Epithelial cell of proximal tubule (primary cell): ENCODE measurements around the gene CLEC4M. TPM values are rescaled to one million over a fixed set of nuclear protein-coding genes. Genes with fewer than 3 reads are reported as not detected.

Experiments used
- DNase-seq: peaks from one replicate; pipeline ENCODE4 v3.0.0-alpha.2; 2011; ENCODE audit warnings: low read depth
- H3K4me3 ChIP-seq: 2 replicates; pipeline ENCODE4 v1.5.1; 2011; ENCODE audit warnings: low read depth, mild to moderate bottlenecking, low read length
- CTCF ChIP-seq: conservative IDR thresholded peaks from 2 replicates; pipeline ENCODE4 v1.5.1; 2012; ENCODE audit warnings: low read depth, mild to moderate bottlenecking, low read length
- total RNA-seq: library from RNA; depleted of rRNA; stranded (reverse); fragments of >200 nt; gene quantifications from 2 replicates; pipeline ENCODE4 v1.2.3, GENCODE V29; 2015

CLEC4M gene
- total RNA-seq, 1 donor from 2014 or later = not detected

GRCh38 chr19:7783991-7784423, 21.0 kb downstream of the CLEC4M start:
- no peak for TF ChIP-seq CTCF
- no peak overlapping the region for H3K4me3 ChIP-seq
- DNase-seq = no peak

DNA sequence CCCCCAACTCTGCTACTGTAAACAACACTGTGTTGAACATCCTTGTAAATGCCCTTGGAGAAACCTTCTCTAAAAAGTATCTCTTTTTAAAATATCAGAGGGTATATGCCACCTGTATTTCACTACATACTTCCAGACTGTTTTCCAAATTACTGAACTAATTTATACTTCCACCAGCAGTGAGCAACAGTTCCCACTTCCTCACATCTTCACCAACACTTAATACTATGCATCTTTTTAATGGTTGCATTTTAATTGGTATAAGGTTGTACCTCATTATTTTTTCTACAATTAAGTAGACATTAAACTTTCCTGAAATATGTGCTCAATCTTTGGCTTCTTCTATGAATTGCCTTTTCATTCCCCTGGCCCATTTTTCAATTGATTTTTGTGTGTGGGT, 21.8 kb downstream of the CLEC4M start:
- no peak for TF ChIP-seq CTCF
- no peak for DNase-seq
- no peak overlapping the region for H3K4me3 ChIP-seq

DNA sequence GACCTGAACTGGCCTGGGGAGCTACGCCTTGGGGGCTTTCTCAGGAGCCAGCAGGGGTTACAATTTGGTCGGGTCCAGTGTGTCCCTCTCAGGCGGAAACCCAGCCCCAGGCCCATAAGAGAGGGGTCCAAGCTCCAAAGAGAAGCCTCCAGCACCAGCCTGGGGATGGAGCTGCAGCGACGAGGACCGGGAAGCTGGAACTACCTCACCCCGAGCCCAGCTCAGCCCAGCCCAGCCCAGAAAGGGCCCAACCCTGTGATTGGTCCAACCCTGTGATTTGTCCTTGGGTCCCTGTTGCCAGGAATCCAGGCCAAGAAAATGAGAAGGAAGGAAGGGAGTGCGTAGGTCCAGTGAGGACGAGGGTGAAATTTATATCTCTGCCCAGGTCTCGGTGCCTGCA, 24.1 kb downstream of the CLEC4M start:
- H3K4me3 ChIP-seq = no peak overlapping the region

DNA sequence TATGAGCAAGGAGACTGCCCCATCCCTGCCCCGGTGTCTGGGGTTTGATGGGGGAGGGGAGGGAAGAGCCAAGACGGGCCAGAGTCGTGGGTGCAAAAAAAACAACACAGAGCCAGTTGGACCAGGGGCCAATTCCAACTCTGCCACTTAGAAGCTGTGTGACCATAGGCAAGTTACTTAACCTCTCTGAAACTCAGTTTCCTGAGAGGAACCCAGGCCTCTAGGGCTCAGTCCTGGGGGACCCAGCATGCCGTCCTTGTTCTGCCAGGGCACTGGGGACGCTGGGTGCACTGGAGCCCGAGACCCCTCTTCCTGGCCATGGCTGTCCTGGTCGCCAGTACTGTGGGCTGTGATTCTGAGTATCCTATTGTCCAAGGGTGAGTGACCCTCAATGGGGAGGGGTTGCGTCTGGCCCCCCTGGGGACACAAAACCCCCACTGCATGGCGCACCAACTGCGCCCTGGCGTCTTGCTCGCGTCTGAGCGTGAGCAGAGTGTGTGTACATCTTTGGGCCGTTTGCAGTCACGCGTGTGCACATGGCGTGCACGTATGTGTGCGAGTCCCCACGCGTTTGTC, 24.6 kb downstream of the CLEC4M start:
- no peak overlapping the region for H3K4me3 ChIP-seq
- TF ChIP-seq CTCF = no peak
- no peak for DNase-seq

More for the DNA sequence above, 24.1 kb downstream of the CLEC4M start:
- DNase-seq = no peak
- TF ChIP-seq CTCF = no peak

DNA sequence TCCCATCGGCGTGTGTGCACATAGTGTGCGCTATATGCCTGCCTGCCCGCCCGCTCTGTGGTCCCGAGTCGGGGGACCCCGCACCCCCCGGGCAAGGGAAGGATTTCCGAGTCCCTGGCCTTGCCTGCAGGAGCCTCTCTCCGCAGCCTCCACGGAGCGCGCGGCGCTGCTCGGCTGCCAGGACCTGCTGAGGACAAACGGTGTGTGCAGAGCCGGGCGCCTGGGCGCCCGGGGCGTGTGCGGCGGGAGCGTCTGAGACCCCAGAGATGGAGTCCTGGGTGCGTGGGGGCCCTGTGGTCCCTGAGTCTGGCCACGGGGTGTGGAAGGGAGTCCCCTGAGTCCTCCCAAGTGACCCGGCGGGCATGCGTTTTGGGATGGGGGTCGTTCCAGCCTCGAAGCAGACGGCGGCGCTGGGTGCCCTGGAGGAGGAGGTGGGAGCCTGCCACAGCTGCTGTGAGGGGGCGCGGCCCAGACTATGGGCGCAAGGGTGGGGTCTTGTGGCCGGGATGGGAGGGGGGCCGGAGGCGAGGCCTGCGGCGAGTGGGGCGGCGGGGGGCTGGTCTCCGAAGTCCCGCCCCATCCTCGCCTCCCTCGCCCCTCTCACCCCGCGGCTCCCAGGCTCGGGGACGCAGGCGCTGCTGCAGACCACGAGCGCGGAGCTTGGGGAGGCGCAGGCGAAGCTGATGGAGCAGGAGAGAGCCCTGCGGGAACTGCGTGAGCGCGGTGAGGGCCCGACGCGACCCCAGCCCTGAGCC, 25.3 kb downstream of the CLEC4M start:
- DNase-seq = no peak
- H3K4me3 ChIP-seq = no peak overlapping the region
- TF ChIP-seq CTCF = no peak

DNA sequence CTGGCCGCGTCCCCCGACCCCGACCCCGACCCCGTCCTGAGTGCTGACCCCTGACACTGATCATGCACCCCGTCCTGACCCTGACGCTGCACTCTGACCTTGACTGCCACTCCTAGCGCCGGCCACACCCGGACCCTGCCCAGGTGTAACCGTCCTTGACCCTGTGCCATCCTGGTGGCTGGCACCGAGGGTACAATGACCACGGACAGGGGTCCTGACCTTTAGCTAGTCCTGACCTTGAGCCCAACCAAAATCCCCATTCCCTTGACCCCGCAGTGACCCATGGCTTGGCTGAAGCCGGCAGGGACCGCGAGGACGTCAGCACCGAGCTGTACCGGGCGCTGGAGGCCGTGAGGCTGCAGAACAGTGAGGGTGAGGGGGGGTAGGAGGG, 25.9 kb downstream of the CLEC4M start:
- no peak for TF ChIP-seq CTCF
- no peak for DNase-seq
- H3K4me3 ChIP-seq = no peak overlapping the region

DNA sequence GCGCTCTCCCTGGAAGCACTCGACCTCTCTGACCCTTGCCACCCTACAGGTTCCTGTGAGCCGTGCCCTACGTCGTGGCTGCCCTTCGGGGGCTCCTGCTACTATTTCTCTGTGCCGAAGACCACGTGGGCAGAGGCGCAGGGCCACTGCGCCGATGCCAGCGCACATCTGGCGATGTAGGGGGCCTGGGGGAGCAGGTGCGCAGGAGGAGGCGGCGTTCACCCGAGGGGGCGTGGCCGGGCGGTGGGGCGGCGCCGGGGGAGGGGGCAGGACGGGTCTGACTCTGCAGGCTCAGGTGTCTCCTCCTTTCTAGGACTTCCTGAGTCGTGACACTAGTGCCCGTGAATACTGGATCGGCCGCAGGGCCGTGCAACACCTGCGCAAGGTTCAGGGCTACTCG, 26.4 kb downstream of the CLEC4M start:
- DNase-seq = no peak
- no peak for TF ChIP-seq CTCF
- H3K4me3 ChIP-seq = no peak overlapping the region
